Measurements from ENCODE around the gene CTDP1. TPM values are rescaled to one million over a fixed set of nuclear protein-coding genes. Genes with fewer than 3 reads are reported as not detected.

CTDP1 gene
- total RNA-seq, 1 donor from 2014 or later: 23.1 TPM

DNA sequence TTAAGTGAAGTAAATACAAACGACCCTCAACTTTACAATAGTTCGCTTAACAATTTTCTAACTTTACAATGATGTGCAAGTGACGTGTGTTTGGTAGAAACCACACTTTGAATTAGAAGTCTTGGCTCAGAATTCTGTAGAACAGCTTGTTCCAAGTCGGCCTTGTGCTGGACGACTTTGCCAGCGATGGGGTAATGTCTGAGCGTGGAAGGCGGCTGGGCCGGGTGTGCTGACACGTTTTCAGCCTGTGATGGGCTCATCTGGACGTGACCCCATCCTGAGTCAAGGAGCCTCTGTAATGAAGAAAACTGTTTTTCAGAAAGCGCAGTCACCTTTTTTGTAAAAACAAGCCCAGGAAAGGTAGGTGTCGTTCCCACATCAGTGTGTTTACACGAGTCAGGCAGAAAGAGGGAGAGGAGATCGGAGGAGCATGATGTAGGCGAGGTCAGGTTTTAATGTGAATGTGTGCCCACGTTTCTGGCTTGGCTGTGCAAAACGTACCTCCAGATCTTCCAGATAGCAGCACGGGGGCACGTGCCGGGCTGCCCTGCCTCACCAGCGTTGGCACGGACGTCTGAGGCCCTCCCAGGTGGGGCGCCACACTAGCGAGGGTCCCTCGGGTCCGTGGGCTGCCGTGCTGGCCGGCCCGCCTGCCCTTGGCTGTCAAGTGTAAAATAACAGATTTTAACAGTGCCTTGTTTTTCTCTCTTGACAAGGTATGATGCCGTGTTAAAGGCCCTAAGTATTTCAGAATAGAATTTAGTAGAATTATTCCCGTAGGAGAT is 54.6 kb downstream of the CTDP1 start:
- no peak overlapping the region for H3K4me3 Mint-ChIP-seq (ENCODE audit: unreplicated experiment)
- no peaks in the 10 kb centered on the region for H3K9me3 Mint-ChIP-seq (ENCODE audit: unreplicated experiment)
- no peak for TF ChIP-seq CTCF (IDR thresholded peaks at IDR 0.05)
- no peak for DNase-seq (ENCODE audit: extremely low spot score, unreplicated experiment)
- H3K27ac Mint-ChIP-seq (ENCODE audit: unreplicated experiment): no peak overlapping the region
- no peaks in the 10 kb centered on the region for H3K27me3 Mint-ChIP-seq (ENCODE audit: unreplicated experiment)
- H3K4me1 Mint-ChIP-seq (ENCODE audit: unreplicated experiment): no peaks in the 10 kb centered on the region
- peaks cover 68% of the 10 kb centered on the region for H3K36me3 Mint-ChIP-seq (ENCODE audit: unreplicated experiment)

DNA sequence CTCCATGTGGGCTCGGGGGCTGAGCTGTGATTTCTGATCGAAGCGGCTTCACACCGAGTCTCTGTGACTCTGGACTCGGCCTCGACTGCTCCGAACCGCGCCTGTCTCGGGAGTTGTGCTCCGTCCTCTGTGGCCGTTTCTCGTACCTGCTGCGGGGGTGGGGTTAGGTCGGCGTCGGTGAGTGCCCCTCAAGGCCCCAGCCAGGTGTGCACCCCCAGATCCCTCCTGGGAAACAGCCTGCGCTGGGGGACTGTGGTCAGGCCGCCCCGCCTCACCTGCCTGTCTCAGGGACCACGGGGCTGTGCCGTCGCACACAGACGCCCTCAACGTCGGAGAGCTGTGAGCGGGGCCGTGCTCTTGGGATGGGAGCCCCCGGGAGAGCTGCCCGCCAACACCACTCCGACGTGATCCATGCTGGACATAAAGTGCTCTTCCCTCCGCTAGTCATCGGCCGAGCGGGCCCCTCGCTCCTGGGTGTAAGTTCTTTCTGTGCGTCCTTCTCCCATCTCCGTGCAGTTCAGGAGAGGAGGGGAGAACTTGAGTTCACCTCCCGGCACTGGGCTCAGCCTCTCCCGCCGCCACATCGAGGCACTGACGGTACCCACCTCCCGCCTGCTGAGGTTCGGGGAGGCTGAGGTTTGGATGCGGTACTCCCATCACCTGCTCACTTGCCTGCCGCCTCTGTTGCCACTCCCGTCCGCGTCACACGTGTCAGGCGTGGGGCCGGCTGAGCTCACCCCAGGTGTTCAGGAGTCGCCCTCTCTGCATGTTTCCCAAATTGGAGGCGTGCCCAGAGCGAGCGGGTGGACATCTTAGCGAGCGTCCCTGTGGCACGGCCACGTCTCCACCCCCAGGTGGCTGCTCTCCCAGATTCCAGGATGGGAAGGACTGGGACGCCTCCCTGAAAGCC is 55.7 kb downstream of the CTDP1 start:
- Mint-ChIP-seq H3K4me3 (ENCODE audit: unreplicated experiment) (no peak overlapping the region), H3K27me3 (ENCODE audit: unreplicated experiment) (no peaks in the 10 kb centered on the region), H3K4me1 (ENCODE audit: unreplicated experiment) (no peaks in the 10 kb centered on the region), H3K36me3 (ENCODE audit: unreplicated experiment) (peaks cover 59% of the 10 kb centered on the region), H3K27ac (ENCODE audit: unreplicated experiment) (no peak overlapping the region), H3K9me3 (ENCODE audit: unreplicated experiment) (no peaks in the 10 kb centered on the region)
- TF ChIP-seq CTCF (IDR thresholded peaks at IDR 0.05): no peak
- DNase-seq (ENCODE audit: extremely low spot score, unreplicated experiment): no peak

DNA sequence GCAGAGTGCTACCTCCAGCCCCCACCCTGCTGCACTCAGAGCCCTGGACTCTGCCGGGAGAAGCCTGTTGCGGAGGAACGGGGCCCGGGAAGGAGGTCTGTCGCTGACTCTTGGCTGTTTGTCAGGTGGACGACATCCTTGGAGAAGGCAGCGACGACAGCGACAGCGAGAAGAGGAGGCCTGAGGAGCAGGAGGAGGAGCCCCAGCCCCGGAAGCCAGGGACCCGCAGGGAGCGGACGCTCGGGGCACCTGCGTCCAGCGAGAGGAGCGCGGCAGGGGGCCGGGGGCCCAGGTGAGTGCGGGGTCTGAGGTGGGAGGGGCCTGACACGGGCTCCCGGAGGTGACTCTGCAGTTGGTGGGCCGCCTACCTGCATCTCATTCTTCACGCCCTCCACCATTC is 56.6 kb downstream of the CTDP1 start:
- TF ChIP-seq CTCF (IDR thresholded peaks at IDR 0.05): no peak
- Mint-ChIP-seq H3K27ac (ENCODE audit: unreplicated experiment) (no peak overlapping the region), H3K27me3 (ENCODE audit: unreplicated experiment) (no peaks in the 10 kb centered on the region), H3K4me3 (ENCODE audit: unreplicated experiment) (no peak overlapping the region), H3K9me3 (ENCODE audit: unreplicated experiment) (no peaks in the 10 kb centered on the region), H3K36me3 (ENCODE audit: unreplicated experiment) (peaks cover 59% of the 10 kb centered on the region), H3K4me1 (ENCODE audit: unreplicated experiment) (no peaks in the 10 kb centered on the region)
- DNase-seq (ENCODE audit: extremely low spot score, unreplicated experiment): no peak

GRCh38 chr18:79736846-79737245 is 57.2 kb downstream of the CTDP1 start:
- no peak for TF ChIP-seq CTCF (IDR thresholded peaks at IDR 0.05)
- Mint-ChIP-seq H3K4me1 (ENCODE audit: unreplicated experiment) (no peaks in the 10 kb centered on the region), H3K27me3 (ENCODE audit: unreplicated experiment) (no peaks in the 10 kb centered on the region), H3K27ac (ENCODE audit: unreplicated experiment) (no peak overlapping the region), H3K36me3 (ENCODE audit: unreplicated experiment) (peaks cover 59% of the 10 kb centered on the region), H3K4me3 (ENCODE audit: unreplicated experiment) (no peak overlapping the region), H3K9me3 (ENCODE audit: unreplicated experiment) (no peaks in the 10 kb centered on the region)
- no peak for DNase-seq (ENCODE audit: extremely low spot score, unreplicated experiment)

- Mint-ChIP-seq H3K4me3 (ENCODE audit: unreplicated experiment) (no peak overlapping the region), H3K27me3 (ENCODE audit: unreplicated experiment) (no peaks in the 10 kb centered on the region), H3K36me3 (ENCODE audit: unreplicated experiment) (peaks cover 59% of the 10 kb centered on the region), H3K9me3 (ENCODE audit: unreplicated experiment) (no peaks in the 10 kb centered on the region), H3K4me1 (ENCODE audit: unreplicated experiment) (no peaks in the 10 kb centered on the region), H3K27ac (ENCODE audit: unreplicated experiment) (no peak overlapping the region)
- DNase-seq (ENCODE audit: extremely low spot score, unreplicated experiment): no peak
- TF ChIP-seq CTCF (IDR thresholded peaks at IDR 0.05): no peak
Observed at GRCh38 chr18:79737426-79737825, 57.8 kb downstream of the CTDP1 start.

Data from osteocyte (in vitro differentiated cells).